KMS-11 (cell line): ENCODE data around the gene ATP8B3.

Experiments
- H2AFZ ChIP-seq: fragments of 200-600 bp; sonication (generic); 2 replicates; pipeline ENCODE4 v1.6.1; 2016; ENCODE audit warnings: antibody characterized with exemption, mixed run types, low read depth
- H3K27ac ChIP-seq: fragments of 200-600 bp; sonication (generic); 2 replicates; pipeline ENCODE4 v1.6.1; 2016; ENCODE audit warnings: mild to moderate bottlenecking, mixed run types
- H3K27me3 ChIP-seq: fragments of 200-600 bp; sonication (generic); 2 replicates; pipeline ENCODE4 v1.6.1; 2017; ENCODE audit warnings: mild to moderate bottlenecking, low read depth, mixed run types, moderate library complexity; ENCODE audit not compliant: insufficient read depth
- H3K36me3 ChIP-seq: fragments of 200-600 bp; sonication (generic); 2 replicates; pipeline ENCODE4 v1.6.1; 2017; ENCODE audit warnings: mild to moderate bottlenecking, mixed run types; ENCODE audit not compliant: insufficient read depth
- H3K4me1 ChIP-seq: fragments of 200-600 bp; sonication (generic); 2 replicates; pipeline ENCODE4 v1.6.1; 2016; ENCODE audit warnings: mild to moderate bottlenecking, low read depth, mixed run types; ENCODE audit not compliant: poor library complexity, severe bottlenecking
- H3K4me2 ChIP-seq: fragments of 200-600 bp; sonication (generic); 2 replicates; pipeline ENCODE4 v1.7.0; 2016; ENCODE audit warnings: mild to moderate bottlenecking, mixed run types
- H3K4me3 ChIP-seq: fragments of 200-600 bp; sonication (generic); IDR thresholded peaks from 2 replicates; pipeline ENCODE4 v1.6.1; 2017; ENCODE audit warnings: low read depth, low read length, mixed read lengths; ENCODE audit not compliant: insufficient read depth
- H3K79me2 ChIP-seq: fragments of 200-600 bp; sonication (generic); 2 replicates; pipeline ENCODE4 v1.6.1; 2016; ENCODE audit warnings: low read depth, mixed run types; ENCODE audit not compliant: insufficient read depth
- H3K9ac ChIP-seq: fragments of 200-600 bp; sonication (generic); 2 replicates; pipeline ENCODE4 v1.6.1; 2016; ENCODE audit warnings: mild to moderate bottlenecking, mixed run types
- H4K20me1 ChIP-seq: fragments of 200-600 bp; sonication (generic); 2 replicates; pipeline ENCODE4 v1.6.1; 2016; ENCODE audit warnings: mild to moderate bottlenecking, mixed run types; ENCODE audit not compliant: insufficient read depth
- CTCF ChIP-seq: fragments of 200-600 bp; sonication (generic); conservative IDR thresholded peaks from 2 replicates; pipeline ENCODE4 v1.6.1; 2017; ENCODE audit warnings: low read depth, mild to moderate bottlenecking, antibody characterized with exemption, low read length, moderate library complexity, mixed read lengths

Gene ATP8B3

GRCh38 chr19:1823539-1824251 is 11.6 kb upstream of the ATP8B3 start:
- Histone ChIP-seq H3K27ac (no peak overlapping the region), H4K20me1 (no peaks in the 10 kb centered on the region), H3K36me3 (no peaks in the 10 kb centered on the region), H3K27me3 (no peaks in the 10 kb centered on the region), H2AFZ (no peak overlapping the region), H3K9ac (no peak overlapping the region), H3K79me2 (no peaks in the 10 kb centered on the region), H3K4me1 (no peaks in the 10 kb centered on the region), H3K4me3 (no peak overlapping the region), H3K4me2 (no peak overlapping the region)
- TF ChIP-seq CTCF = no peak

- Histone ChIP-seq H3K27ac (no peak overlapping the region), H3K36me3 (no peaks in the 10 kb centered on the region)
- no peak for TF ChIP-seq CTCF
These were observed 10.9 kb upstream of the ATP8B3 start for GRCh38 chr19:1823020-1823419.

GRCh38 chr19:1822210-1822609 is 10.1 kb upstream of the ATP8B3 start:
- Histone ChIP-seq H3K4me1 (no peaks in the 10 kb centered on the region), H3K79me2 (no peaks in the 10 kb centered on the region), H2AFZ (no peak overlapping the region), H3K27ac (no peak overlapping the region), H3K27me3 (no peaks in the 10 kb centered on the region), H3K9ac (no peak overlapping the region), H3K4me2 (no peak overlapping the region), H3K4me3 (no peak overlapping the region), H3K36me3 (no peaks in the 10 kb centered on the region), H4K20me1 (no peaks in the 10 kb centered on the region)
- no peak for TF ChIP-seq CTCF

More at GRCh38 chr19:1823020-1823419, 10.9 kb upstream of the ATP8B3 start:
- no peak overlapping the region for H3K9ac ChIP-seq
- H3K4me2 ChIP-seq = no peak overlapping the region
- no peaks in the 10 kb centered on the region for H4K20me1 ChIP-seq
- H2AFZ ChIP-seq = no peak overlapping the region
- H3K79me2 ChIP-seq = no peaks in the 10 kb centered on the region
- H3K27me3 ChIP-seq = no peaks in the 10 kb centered on the region
- H3K4me1 ChIP-seq = no peaks in the 10 kb centered on the region
- H3K4me3 ChIP-seq = no peak overlapping the region

GRCh38 chr19:1819341-1820255 is 7.5 kb upstream of the ATP8B3 start:
- no peak overlapping the region for H3K4me3 ChIP-seq
- H3K27ac ChIP-seq = no peak overlapping the region
- H3K4me1 ChIP-seq = no peaks in the 10 kb centered on the region
- H3K27me3 ChIP-seq = no peaks in the 10 kb centered on the region
- no peak overlapping the region for H3K9ac ChIP-seq
- no peak overlapping the region for H3K4me2 ChIP-seq
- H3K79me2 ChIP-seq = no peaks in the 10 kb centered on the region
- no peak overlapping the region for H2AFZ ChIP-seq
- TF ChIP-seq CTCF = no peak
- no peaks in the 10 kb centered on the region for H4K20me1 ChIP-seq
- H3K36me3 ChIP-seq = no peaks in the 10 kb centered on the region
